ENCODE measurements around the gene RASSF8. TPM values are rescaled to one million over a fixed set of nuclear protein-coding genes. Genes with fewer than 3 reads are reported as not detected.

The RASSF8 gene
- total RNA-seq, 1 donor from 2014 or later: 0.37 TPM

DNA sequence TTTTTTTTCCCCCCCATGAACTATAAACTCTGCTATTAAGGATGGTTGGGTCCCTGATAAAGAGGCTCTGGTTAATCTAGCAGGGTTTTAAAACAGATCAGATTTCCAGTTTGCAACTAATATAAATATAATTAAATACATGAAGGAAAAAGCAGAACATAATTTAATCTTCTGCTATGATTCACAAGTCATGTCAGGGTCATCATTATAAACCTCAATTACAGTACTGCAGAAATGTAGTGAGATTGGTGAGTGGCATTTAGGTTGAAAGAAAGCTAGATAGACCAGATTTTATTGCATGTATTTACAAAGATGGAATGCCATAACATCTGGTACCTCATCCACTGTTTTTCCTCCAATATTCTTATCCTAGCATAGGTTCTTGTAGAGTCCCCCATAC is 14.5 kb upstream of the RASSF8 start:
- Mint-ChIP-seq H3K9me3 (no peaks in the 10 kb centered on the region), H3K4me1 (no peaks in the 10 kb centered on the region), H3K36me3 (ENCODE audit: low read depth) (no peaks in the 10 kb centered on the region), H3K4me3 (no peak overlapping the region), H3K27me3 (no peaks in the 10 kb centered on the region), H3K27ac (no peak overlapping the region)
- DNase-seq: no peak
- intact Hi-C loops (cut with micrococcal nuclease): no loop called here

DNA sequence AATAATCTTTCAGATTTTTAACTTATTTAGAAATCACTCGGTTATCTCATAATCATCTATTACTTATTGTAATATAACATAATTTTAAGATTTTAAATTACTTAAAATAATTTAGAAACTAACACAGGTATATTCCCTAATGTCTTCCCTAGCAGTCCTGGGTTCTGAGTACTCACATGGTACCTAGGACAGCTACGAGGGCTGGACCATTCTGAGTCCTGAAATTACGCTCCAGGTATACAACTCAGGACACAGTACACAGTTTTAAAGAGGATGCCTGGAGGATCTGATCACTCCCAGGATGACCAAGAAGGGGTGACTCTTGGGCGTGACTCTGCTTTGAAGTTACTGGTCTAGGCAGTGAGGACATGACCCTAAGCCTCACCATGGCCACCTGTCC is 9.1 kb upstream of the RASSF8 start:
- Mint-ChIP-seq H3K9me3 (no peaks in the 10 kb centered on the region), H3K27me3 (no peaks in the 10 kb centered on the region), H3K4me3 (no peak overlapping the region), H3K4me1 (no peaks in the 10 kb centered on the region), H3K27ac (no peak overlapping the region), H3K36me3 (ENCODE audit: low read depth) (no peaks in the 10 kb centered on the region)
- DNase-seq: no peak
- intact Hi-C loops (cut with micrococcal nuclease): no loop called here

DNA sequence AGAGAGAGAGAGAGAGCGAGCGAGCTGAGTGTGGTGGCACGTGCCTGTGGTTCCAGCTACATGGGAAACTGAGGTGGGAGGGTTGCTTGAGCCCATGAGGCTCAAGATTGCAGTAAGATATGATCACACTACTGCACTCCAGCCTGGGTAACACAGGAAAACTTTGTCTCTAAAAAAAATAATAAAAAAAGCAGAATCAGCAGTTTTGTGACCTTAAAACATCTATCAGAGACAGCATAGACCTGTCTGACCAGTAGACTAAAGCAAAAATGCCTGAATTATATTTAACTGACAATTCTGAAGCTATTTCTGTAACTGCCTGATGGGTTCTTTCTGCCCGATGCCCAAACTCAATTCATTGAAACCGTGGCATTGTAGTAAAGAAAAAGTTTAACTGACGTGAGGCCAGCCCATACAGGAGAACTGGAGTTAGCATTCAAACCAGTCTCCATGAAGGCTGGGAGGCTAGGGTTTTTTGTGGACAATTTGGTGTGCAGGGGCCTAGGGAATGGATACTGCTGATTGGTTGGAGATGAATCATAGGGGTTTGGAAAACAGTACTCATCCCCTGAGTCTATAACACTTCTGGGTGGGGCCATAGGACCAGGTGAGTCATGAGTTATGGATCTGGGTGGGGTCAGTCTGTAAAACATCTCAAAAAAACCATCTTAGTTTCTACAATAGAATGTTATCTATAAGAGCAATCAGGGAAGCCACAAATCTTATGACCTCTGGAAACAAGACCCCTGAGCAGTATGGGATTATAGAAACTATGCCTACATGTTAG is 8.0 kb upstream of the RASSF8 start:
- Mint-ChIP-seq H3K27me3 (peaks cover 6% of the 10 kb centered on the region), H3K9me3 (no peaks in the 10 kb centered on the region), H3K27ac (no peak overlapping the region), H3K4me1 (no peaks in the 10 kb centered on the region), H3K4me3 (no peak overlapping the region), H3K36me3 (ENCODE audit: low read depth) (no peaks in the 10 kb centered on the region)
- intact Hi-C loops (cut with micrococcal nuclease): no loop called here
- DNase-seq: no peak

DNA sequence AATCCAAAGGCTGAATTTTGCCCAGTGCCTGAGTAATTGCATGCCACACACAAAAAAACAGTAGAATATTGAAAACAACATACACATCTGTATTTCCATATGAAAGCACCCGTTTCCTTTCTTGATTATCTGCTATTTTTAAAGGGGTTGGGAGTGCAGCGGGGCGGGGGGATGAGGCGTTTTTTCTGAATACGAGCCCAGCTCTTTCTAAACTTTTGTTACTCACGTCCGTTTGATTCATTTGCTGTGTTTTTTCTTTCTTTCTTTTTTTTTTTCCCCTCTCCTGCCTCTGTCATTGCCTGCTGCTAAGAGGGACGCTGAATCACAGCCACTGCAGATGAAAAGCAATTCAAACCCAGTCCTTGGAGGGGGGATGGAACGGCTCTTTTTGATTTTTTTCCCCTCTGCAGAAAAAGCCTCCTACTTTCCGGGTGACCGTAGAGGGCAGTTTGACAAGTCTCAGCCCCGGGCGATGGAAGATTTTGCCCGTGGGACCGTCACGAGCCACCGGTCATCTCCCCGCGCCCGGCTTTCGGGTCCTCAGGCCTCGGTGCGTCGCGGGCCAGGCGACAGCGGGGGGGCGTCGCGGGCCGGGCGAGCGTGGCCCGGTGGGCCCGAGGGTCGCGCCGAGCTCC is 572 bp upstream of the RASSF8 start:
- peaks cover 12% of the 10 kb centered on the region for H3K4me1 Mint-ChIP-seq
- H3K9me3 Mint-ChIP-seq: no peaks in the 10 kb centered on the region
- H3K36me3 Mint-ChIP-seq (ENCODE audit: low read depth): no peaks in the 10 kb centered on the region
- intact Hi-C loops (cut with micrococcal nuclease): loop anchor here (5.0 kb wide), 1 partner anchor 164 kb away; no protein-coding TSS in a partner anchor
- no peak overlapping the region for H3K27ac Mint-ChIP-seq
- DNase-seq: peak; percentile 55
- peak overlapping the region; percentile 59 for H3K4me3 Mint-ChIP-seq
- H3K27me3 Mint-ChIP-seq: peaks cover 61% of the 10 kb centered on the region

DNA sequence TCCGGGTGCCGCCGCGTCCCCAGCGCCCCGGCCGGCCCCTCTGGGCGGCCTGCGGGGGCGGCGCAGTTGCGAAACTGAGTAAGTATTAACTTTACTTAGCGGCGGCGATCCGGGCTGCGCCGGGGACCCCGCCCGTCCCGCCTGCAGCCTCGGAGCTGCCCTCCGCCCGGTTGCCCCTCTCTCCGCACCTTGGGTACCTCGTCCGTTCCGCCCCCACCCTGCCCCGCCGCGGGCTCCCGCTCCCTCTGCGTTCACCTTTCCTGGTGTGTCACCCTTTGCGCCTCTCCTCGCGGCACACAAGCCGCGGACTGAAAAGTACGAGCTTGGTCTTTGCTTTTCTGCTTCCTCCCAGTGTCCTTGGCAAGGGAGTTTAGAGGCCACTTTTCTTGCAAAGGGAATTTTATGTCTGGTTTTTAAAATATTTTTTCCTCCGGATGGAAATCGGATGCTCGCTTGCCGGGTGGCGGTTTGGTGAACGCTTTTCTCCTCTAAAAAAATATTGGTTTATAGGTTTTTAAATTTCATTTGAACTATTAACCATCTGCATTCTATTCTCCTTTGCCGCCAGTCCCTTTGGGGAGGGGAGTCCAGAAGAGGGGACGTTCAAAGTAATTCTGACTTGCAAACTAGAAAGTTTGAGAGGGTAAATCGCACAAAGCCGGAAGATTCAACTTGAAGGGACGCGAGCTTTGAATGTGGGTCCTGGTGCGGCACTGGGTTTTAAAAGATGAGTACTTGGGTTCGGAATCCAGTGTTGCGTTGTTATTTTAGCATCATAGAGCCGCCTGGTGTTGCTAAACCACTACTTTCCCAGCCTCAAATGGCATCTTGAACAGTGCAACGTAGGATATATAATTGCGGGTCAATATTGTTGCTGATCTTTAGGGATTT is 834 bp downstream of the RASSF8 start:
- no peaks in the 10 kb centered on the region for H3K36me3 Mint-ChIP-seq (ENCODE audit: low read depth)
- DNase-seq: peak; percentile 64
- intact Hi-C loops (cut with micrococcal nuclease): loop anchor here (5.0 kb wide), 1 partner anchor 163 kb away; no protein-coding TSS in a partner anchor
- H3K4me1 Mint-ChIP-seq: peaks cover 12% of the 10 kb centered on the region
- H3K4me3 Mint-ChIP-seq: peak overlapping the region; percentile 82
- H3K9me3 Mint-ChIP-seq: no peaks in the 10 kb centered on the region
- peak overlapping the region; percentile 54 for H3K27ac Mint-ChIP-seq
- H3K27me3 Mint-ChIP-seq: peaks cover 71% of the 10 kb centered on the region

DNA sequence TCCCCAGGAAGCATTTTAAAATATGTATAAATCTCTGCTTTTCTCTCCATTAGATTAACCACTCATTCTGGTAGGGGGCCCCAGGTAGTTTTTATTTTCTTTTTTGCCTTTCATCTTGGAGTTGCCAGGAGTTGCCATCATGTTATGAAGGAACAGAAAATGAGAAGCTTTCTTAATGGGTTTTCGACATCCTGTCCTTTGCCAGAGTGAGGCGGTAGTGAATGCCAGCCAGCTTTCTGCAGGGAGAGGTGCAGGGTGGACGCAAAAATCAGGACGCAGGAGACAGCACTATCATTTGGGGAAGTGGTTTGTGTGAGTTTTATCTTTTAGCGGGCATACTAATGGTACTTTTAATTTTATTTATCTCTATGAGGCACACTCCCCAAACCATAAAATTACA is 1.7 kb downstream of the RASSF8 start:
- Mint-ChIP-seq H3K36me3 (ENCODE audit: low read depth) (no peaks in the 10 kb centered on the region), H3K27ac (no peak overlapping the region), H3K27me3 (peaks cover 72% of the 10 kb centered on the region), H3K4me3 (peak overlapping the region; percentile 82), H3K9me3 (no peaks in the 10 kb centered on the region), H3K4me1 (peaks cover 12% of the 10 kb centered on the region)
- no peak for DNase-seq
- intact Hi-C loops (cut with micrococcal nuclease): no loop called here

DNA sequence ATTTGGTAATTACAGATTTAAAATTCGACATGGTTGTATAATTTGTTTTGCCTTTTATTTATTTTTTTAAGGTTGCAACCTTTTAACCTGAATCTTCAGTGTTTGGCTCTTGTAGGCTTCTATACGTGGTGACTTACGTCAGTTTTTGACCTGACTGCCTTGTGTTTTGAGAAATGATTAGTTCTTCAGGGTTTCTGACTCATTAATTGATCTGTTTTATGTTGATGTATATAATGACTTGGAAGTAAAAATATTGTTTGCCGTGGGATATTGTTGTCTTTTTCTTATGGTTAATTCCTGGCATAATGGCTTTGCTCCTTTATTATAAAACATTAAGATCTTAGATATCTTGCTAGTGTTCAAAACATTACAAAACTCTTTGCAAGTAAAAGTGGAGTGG is 2.5 kb downstream of the RASSF8 start:
- Mint-ChIP-seq H3K27me3 (peaks cover 68% of the 10 kb centered on the region), H3K27ac (no peak overlapping the region), H3K4me1 (peaks cover 12% of the 10 kb centered on the region), H3K36me3 (ENCODE audit: low read depth) (no peaks in the 10 kb centered on the region), H3K4me3 (no peak overlapping the region), H3K9me3 (no peaks in the 10 kb centered on the region)
- intact Hi-C loops (cut with micrococcal nuclease): no loop called here
- DNase-seq: no peak

DNA sequence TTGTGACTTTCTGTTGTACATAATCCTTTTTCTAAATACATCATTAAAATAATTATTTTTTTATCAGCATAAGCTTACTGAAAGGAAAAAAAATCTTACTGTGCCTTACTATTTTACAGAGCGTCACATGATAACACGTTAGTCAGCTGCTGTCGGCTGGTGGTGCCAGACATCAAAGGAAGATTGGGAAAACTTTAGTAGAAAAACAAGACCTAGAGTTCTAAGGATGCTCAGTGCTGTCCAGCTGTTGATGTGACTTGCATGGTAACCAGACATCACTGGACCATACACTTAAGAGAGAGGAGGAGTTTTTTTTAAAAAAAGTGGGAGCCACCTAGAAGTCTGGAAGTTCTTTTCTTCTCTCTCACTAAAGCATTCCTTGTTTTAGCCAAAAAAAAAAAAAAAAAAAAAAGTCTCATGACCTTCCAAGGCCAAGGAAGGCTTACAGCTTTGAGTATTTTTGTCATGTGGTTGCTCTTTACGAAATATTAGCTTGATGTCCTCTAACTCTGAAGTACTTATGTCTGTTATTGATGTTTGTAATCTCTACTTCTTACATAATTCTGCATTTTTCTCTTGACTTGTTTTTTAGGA is 4.5 kb downstream of the RASSF8 start:
- H3K4me1 Mint-ChIP-seq: peaks cover 9% of the 10 kb centered on the region
- no peak overlapping the region for H3K4me3 Mint-ChIP-seq
- H3K27ac Mint-ChIP-seq: no peak overlapping the region
- H3K27me3 Mint-ChIP-seq: peaks cover 56% of the 10 kb centered on the region
- no peak for DNase-seq
- intact Hi-C loops (cut with micrococcal nuclease): no loop called here
- H3K9me3 Mint-ChIP-seq: no peaks in the 10 kb centered on the region
- no peaks in the 10 kb centered on the region for H3K36me3 Mint-ChIP-seq (ENCODE audit: low read depth)

DNA sequence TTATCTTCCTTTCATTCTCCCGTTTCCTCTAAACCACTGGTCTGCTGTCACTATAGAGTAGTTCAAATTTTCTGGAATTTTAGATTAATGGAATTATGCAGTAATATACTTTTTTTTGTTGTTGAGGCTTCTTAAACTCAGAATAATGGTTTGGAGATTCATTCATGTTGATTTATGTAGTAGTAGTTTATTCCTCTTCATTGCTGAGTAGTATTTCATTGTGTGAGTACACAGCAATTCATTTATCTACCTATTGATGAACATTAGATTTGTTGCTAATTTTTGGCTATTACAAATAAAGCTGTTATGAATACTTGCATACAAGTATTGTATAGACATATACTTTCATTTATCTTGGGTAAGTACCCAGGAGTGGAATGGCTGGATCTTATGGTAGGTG is 7.2 kb downstream of the RASSF8 start:
- Mint-ChIP-seq H3K4me1 (no peaks in the 10 kb centered on the region), H3K27me3 (peaks cover 40% of the 10 kb centered on the region), H3K27ac (no peak overlapping the region), H3K4me3 (no peak overlapping the region), H3K36me3 (ENCODE audit: low read depth) (no peaks in the 10 kb centered on the region), H3K9me3 (no peaks in the 10 kb centered on the region)
- no peak for DNase-seq
- intact Hi-C loops (cut with micrococcal nuclease): no loop called here

DNA sequence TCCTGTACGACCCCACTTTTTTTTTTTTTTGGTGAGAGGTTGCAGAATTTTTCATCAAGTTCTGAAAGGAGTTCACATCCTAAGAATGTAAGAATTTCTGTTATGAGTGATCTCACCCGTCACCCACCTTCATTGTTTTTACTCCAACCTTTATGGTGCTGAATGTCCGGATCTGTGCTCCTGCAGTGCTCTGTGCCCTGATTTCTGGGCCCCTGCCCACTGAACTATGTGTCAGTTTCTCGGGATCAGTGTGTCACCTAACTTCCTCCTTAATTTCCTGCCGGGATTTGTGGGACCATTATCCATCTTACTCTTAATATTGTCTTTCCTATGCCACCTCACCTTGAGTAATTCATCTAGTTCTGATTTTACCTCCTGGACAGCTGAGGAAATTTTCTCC is 11.6 kb downstream of the RASSF8 start:
- DNase-seq: no peak
- no peak overlapping the region for H3K4me3 Mint-ChIP-seq
- H3K4me1 Mint-ChIP-seq: no peaks in the 10 kb centered on the region
- H3K27me3 Mint-ChIP-seq: peaks cover 20% of the 10 kb centered on the region
- no peaks in the 10 kb centered on the region for H3K36me3 Mint-ChIP-seq (ENCODE audit: low read depth)
- no peak overlapping the region for H3K27ac Mint-ChIP-seq
- no peaks in the 10 kb centered on the region for H3K9me3 Mint-ChIP-seq
- intact Hi-C loops (cut with micrococcal nuclease): no loop called here

DNA sequence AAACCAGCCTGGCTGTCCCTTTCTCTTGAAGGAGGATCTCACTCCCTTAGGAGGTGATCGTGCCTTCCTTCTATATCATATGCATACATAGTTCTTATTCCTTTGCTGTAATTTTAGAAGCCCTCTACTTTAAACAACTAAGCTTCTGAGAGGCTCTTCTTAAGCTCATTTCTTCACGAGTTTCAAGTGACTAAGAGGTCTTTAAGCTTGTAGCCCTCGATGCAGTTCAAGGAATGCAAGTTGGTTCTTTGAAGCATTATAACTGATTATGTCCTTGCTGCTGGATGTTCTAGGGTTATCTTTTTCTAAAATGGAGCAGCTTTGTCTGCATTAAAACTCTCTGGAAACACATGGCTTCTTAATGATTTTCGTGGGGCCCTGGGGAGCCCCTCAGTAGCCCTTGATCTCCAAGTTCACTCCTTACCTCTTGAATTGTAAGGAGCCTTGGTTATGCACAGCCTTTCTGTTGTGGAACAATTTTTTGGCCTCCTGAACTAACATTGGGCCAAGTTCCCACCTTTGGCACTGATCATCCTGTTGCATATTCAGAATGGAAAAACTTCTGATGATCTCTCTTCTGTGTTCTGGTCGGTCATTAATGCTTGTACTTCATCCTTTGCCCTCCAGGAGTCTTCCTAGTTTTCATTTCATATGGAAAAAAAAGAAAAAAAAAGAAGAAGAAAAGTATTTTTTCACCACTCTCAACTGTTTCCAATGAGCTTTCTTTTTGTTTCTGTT is 12.6 kb downstream of the RASSF8 start:
- Mint-ChIP-seq H3K4me1 (no peaks in the 10 kb centered on the region), H3K9me3 (no peaks in the 10 kb centered on the region), H3K27me3 (peaks cover 23% of the 10 kb centered on the region), H3K4me3 (no peak overlapping the region), H3K27ac (no peak overlapping the region), H3K36me3 (ENCODE audit: low read depth) (no peaks in the 10 kb centered on the region)
- no peak for DNase-seq
- intact Hi-C loops (cut with micrococcal nuclease): no loop called here

DNA sequence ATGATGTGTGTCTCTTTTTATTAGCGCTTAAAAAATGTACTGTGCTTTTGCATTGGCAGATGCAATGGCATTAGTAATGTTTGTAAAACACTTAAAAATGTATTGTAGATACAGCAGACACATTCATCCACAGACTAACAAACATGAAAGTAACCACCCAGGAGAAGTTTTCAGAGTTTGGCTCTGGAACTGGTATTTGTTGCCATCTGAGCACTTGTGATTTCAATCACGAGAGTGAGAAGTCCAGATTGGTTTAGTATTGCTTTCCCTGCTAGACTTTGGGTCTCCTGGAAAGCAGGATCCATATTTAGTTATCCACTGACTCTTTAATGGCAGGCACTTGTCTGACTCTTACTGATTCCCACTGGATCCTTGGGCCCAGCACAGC is 13.2 kb downstream of the RASSF8 start:
- intact Hi-C loops (cut with micrococcal nuclease): no loop called here
- Mint-ChIP-seq H3K9me3 (no peaks in the 10 kb centered on the region), H3K36me3 (ENCODE audit: low read depth) (no peaks in the 10 kb centered on the region), H3K27ac (no peak overlapping the region), H3K27me3 (peaks cover 23% of the 10 kb centered on the region), H3K4me3 (no peak overlapping the region), H3K4me1 (no peaks in the 10 kb centered on the region)
- DNase-seq: no peak

DNA sequence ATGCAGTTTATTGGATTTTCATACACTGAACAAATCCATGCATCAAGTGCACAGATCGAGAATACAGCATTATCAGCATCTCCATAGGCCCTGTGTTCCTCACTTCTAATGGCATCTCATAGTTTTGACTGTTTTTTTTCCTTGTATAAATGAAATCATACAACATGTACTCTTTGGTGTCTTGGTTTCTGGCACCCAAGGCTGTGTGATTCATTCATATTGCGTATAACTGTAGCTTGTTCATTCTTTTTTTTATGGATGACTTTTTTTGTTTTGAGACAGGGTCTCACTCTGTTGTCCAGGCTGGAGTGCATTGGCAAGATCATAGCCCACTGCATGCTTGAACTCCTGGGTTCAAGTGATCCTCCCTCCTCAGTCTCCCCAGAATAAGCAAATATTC is 14.3 kb downstream of the RASSF8 start:
- intact Hi-C loops (cut with micrococcal nuclease): no loop called here
- Mint-ChIP-seq H3K4me1 (no peaks in the 10 kb centered on the region), H3K4me3 (no peak overlapping the region), H3K36me3 (ENCODE audit: low read depth) (no peaks in the 10 kb centered on the region), H3K27me3 (peaks cover 18% of the 10 kb centered on the region), H3K9me3 (no peaks in the 10 kb centered on the region), H3K27ac (no peak overlapping the region)
- DNase-seq: no peak

Measured in activated CD4-positive, alpha-beta T cell treated with anti-CD3 and anti-CD28 coated beads, Interleukin-2, amount 10 ng/mL, durations not matched to agents 24 days and 14 days (primary cell).